HG03139 (cell line): ENCODE measurements around the gene HS6ST1.

ENCODE experiments used
- ATAC-seq: cut with Tn5 transposase; IDR thresholded peaks from one replicate; pipeline ENCODE4 v1.9.1; 2021; ENCODE audit not compliant: unreplicated experiment

HS6ST1 gene

GRCh38 chr2:128348701-128349100 lies 30.0 kb upstream of the HS6ST1 start:
- ATAC-seq = no peak

DNA sequence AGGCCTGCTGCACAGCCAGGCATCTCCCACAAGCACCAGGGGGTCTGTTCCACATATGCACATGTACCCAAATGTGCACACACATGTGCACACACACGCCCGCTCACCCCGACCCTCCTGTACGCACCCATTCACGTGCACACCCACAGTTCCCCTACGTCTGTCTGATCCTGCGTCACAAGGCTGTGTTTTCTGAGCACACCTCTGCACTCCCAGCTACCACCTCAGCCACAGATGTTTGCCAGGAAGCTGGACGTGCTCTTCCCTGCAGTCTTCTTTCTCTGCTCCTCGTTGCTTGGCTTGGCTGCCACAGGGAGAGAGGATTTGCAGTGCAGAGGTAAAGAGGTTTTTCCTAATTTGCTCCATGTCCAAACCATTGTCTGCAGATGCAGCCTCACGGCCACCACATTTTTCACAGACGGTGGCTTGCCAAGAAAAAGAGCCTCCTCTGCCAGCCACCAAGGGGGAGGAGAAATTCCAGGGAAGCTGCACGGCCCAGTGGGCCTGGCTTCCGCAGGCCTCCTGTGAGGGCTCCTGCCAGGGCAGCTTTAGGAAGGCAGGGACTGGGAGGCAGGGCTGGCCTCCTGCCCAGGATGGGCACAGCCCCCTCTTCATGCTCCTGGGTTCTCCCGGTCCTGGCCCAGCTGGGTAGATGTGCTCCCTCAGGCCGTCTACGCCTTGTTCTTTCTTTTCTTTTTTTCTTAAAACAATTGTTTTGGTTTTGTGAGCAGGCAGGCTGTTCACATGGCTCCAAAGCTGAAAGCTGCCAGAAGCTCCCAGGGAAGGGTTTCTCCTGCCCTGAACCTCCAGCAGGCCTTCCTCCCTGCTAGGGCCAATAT lies 29.3 kb upstream of the HS6ST1 start:
- ATAC-seq = no peak

GRCh38 chr2:128347171-128347558 lies 28.5 kb upstream of the HS6ST1 start:
- ATAC-seq = no peak

GRCh38 chr2:128346291-128347170 lies 27.9 kb upstream of the HS6ST1 start:
- no peak for ATAC-seq

- no peak for ATAC-seq
Measured at GRCh38 chr2:128345436-128346165, 26.9 kb upstream of the HS6ST1 start.

GRCh38 chr2:128344101-128344500 lies 25.4 kb upstream of the HS6ST1 start:
- ATAC-seq = no peak

DNA sequence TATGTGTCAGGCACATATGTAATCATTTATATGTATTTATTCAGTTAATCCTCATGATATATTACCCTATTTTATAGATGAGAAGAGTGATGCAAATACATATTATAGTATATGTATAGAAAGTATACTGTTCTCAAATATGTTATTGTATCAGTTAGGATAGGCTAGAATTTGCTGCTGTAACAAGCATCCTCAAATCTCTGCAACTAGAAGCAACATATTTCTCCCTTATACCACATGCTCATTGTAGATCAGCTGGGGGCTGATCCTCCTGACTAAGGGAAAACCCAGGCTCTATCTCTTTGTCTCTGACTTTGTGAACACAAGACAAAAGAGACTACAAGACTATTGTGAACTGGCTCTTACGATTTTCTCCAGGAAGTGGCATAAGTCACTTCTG lies 24.8 kb upstream of the HS6ST1 start:
- no peak for ATAC-seq

- ATAC-seq = no peak
Measured at GRCh38 chr2:128342550-128342949, 23.9 kb upstream of the HS6ST1 start.

DNA sequence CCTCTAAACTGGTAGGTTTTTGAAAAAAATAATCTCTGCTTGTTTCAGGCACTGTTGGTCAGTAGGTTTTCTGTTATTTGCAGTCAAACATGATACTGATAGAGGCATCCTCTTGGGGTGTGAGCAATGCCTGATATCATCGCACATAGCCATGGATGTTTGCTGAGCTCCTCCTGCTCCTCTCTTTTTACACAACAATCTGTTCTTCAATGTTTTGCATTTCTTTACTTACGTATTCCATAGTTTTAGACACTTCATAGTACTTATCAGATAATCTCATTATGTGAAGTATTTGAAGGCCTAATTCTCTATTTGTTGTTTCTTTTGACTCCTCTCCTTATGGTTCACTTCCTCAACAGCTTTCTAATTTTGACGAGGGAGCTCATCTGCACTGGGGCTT lies 23.0 kb upstream of the HS6ST1 start:
- no peak for ATAC-seq

DNA sequence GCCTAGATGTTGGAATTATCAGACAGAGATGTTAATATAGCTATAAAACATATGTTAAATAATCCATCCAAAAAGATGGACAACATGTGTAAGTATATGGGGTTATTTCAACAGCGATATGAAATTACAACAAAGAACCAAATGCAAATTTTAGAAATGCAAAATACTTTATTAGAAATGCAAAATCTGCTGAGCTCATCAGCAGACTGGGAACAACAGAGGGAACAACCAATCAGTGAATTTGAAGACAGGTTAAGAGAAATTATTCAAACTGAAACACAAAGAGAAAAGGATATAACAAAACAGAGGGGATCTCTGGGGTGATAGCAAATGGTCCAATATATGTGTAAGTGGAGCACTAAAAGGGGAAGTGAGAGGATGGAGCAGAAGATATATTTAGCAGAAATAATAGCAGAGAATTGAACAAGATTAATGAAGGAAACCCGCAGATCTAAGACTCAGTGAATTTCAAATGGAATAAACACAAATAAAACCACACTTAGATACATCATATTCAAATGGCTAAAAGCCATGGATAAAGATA lies 13.5 kb upstream of the HS6ST1 start:
- ATAC-seq = no peak

DNA sequence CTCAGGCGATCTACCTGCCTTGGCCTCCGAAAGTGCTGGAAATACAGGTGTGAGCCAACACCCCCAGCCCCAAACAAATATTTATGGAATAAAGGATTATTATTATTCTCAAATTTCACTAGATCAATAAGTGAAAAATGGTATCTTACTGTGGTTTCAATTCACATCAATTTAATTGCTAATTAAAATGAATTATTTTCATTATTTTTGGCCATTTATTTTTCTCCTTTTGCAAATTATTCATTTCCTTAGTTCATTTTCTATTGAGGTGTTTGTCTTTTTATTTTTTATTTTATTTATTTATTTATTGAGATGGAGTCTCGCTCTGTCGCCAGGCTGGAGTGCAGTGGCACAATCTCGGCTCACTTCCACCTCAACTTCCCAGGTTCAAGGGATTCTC lies 11.9 kb upstream of the HS6ST1 start:
- no peak for ATAC-seq

GRCh38 chr2:128329607-128330006 lies 10.9 kb upstream of the HS6ST1 start:
- no peak for ATAC-seq

DNA sequence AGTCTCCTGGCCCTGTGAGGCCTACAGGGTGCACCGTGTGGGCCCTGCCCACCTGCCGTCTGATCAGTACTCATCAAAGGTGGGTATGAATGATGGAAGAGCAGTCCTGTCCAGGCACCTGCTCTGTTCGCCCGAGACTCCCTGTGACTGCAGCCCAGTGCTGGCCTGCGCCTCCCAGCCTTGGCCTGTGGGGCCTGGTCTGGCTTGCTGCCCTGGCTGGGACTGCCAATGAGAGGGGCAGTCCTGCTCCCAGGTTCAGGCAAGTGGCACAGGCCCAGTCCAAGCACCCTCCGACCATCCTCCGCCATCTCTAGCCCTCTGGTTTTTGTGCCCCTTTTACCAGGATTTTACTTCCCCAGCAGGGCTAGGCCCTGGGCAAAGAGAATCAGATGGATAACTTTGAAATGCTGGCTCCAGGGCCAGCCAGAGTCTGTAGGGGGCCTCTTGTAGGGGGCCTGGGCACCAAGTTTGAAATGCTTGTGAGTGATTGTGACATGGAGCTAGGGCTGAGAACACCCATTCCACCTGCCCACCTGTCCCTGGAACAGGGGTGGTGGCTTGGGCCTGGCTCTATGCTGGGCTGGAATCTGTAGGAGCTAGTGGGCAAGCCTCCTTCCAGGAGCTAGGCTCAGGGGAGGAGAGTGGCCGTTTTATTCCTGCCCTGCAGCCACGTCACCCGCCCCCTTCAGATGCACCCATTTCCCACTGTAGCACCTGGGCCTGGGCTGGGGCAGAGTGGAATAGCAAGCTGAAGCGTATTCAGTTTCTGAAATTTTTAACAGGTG lies 8.7 kb upstream of the HS6ST1 start:
- ATAC-seq = no peak

DNA sequence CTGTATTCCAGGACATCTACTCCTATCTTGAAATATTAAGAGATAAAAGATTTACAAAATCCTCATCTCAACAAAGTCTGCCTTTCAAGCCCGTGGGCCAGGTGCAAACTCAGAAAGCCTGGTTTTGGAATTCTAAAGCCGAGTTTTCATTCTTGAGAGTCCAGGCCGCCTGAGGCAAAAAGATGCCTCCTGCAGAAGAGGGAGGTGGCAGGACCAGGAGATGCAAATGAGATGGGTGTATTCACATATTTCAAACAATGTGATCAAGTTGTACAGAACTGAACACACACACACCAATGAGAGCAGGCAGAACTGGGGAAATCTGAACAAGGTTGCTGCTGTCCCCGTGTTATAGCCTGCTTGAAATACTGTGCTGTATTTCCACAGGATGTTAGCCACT lies 7.7 kb upstream of the HS6ST1 start:
- ATAC-seq = no peak

DNA sequence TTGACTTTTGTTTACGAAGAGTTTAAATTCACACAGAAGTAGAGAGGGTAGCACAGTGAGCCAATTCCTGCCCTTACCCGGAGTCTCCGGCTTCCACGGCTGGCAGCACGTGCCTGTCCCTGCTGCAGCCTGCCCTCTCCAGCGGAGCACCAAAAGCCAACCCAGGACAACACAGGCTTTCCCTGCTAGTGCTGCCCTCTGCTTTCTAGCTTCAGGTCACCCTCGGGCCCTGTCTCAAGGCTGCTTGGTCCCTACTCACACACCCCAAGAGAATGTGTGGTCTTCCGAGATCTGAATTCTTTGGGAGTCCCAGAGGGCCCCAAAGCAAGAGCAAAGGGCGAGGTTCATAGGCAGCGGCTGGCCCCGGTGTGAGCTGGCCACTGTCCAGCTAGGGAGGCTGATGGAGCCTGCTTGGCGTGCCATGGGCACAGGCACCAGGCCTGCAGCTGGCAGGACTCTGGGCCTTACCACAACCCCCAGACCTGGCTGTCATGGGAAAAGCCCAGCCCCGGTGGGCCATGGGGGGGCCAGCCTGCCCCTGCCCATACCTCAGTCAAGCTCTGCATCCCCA lies 7.0 kb upstream of the HS6ST1 start:
- ATAC-seq = no peak

DNA sequence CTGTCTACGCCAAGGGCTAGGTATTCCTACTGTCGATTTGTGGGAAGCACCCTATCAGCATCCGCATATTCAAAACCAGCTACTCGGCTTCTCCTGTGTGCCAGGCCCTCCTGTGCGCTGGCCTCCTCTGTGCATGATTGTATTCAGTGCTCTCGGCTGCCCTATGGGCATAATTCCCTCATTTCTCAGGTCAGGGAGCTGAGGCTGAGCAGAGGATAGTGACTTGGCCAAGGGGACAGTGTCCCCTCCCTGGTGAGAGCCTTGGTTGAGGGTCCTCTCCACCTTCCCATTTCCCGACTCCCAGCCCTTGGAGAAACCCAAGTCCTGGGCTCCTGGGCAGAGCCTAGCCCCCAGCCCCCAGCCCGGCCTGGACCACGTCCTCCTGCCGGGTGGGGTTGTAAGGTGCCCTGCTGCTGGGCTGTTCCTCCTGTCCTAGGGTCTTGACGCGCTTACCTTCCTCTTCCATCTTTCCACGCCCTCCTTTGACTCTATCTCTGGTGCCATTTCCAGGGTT lies 6.3 kb upstream of the HS6ST1 start:
- no peak for ATAC-seq

- no peak for ATAC-seq
Measured at GRCh38 chr2:128324008-128324896, 5.6 kb upstream of the HS6ST1 start.

DNA sequence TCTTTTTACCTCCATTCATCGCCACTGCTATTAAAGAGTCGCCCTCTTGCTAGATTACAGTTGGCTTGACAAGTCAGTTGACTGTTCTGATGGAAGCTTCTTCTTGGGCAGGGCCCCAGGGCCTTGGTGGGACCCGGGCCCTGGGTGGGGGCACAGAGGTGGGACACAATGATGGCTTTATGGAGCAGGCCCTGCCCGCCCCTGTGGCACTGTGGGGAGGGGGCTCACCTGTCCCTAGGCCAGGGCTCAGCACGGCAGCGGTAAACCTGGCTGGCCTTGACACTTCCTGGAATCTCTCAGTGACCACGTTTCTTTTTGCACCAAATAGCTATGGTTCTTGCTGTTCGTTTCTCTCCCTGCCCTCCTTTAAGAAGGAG lies 4.9 kb upstream of the HS6ST1 start:
- no peak for ATAC-seq
